ENCODE measurements around the gene GSTO2.

GSTO2 gene

DNA sequence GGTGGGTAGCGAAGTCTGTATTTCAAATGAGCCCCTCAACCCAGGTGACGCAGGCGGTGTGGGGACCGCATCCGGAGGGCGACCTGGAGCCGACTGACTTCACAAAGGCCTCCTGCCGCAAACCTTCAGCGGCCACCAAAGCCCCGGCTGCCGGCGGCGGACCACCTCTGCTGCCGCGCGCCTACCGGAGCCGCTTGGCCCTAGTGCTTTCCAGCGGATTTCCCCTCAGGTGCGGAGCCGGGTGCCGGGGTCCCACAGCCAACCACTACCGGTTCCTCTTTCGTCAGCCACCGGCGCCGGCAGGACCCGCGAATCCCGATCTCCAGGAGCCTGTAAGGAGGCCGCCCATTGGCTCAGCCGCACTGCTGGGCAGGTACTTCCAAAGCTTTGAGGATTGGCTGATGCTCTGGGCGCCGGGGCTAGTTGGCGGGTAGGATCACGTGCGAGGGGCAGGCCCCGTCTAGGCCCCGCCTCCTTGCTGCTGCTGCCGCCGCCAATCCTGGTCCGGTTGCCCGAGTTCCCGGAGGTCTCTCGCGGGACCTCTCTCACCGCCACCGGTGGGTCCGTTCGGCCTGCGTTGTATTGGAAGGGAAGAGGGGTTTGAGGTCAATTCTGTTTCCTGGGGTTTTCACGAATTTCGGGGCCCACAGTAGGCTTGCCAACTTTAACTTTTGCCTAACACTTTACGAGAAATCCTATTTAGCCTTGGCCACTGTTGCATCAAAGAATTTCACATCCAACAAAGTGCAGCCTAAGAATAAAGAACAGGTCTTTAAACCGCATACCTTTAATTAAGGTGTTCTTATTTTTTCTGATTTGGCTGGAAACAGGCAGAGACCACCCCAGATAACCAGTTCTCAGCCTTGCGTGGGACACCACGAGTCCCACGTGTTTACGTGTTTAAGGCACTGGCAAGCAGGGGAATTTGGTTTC, at the start of gene GSTO2:
Gene GSTO2, plus strand, starts transcription at position 472 of the 933 bp plus-strand sequence. CDS start 5,732 bp downstream, outside the sequence.
- TF ChIP-seq, protein P1, sequence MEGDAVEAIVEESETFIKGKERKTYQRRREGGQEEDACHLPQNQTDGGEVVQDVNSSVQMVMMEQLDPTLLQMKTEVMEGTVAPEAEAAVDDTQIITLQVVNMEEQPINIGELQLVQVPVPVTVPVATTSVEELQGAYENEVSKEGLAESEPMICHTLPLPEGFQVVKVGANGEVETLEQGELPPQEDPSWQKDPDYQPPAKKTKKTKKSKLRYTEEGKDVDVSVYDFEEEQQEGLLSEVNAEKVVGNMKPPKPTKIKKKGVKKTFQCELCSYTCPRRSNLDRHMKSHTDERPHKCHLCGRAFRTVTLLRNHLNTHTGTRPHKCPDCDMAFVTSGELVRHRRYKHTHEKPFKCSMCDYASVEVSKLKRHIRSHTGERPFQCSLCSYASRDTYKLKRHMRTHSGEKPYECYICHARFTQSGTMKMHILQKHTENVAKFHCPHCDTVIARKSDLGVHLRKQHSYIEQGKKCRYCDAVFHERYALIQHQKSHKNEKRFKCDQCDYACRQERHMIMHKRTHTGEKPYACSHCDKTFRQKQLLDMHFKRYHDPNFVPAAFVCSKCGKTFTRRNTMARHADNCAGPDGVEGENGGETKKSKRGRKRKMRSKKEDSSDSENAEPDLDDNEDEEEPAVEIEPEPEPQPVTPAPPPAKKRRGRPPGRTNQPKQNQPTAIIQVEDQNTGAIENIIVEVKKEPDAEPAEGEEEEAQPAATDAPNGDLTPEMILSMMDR (IDR thresholded peaks at IDR 0.05; ENCODE audit: low read depth, low read length, missing control alignments), result no peak
- peak within 1 kb of the TSS; percentile 81 for H3K4me3 ChIP-seq (ENCODE audit: low read depth, low read length)
- peak; percentile 98 for DNase-seq (ENCODE audit: low read depth)
- in situ Hi-C loops (cut with HindIII; ENCODE audit: low sequenced_read_pairs), result no loop called here

DNA sequence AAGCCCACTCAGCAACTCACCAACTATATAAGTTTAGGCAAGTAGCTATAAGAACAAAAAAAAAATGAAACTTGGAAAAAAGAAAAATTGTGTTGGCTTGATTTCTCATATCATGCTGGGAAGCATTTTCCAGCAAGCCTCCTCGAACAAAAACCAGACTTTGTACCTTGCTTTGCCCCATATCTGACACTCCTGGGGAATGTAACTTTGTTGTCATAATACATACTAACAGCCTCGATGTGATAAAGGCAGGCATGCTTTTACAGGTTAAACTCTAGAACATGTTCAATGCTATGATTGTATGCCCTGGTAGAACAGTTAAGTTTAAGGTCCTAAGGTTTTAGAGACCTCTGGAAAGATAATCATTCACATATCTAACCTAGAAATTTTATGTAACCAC, 48.5 kb upstream of the GSTO2 start:
- TF ChIP-seq, protein P1 (IDR thresholded peaks at IDR 0.05; ENCODE audit: low read depth, low read length, missing control alignments), result no peak
- DNase-seq (ENCODE audit: low read depth), result no peak
- in situ Hi-C loops (cut with HindIII; ENCODE audit: low sequenced_read_pairs), result no loop called here
- no peak overlapping the region for H3K4me3 ChIP-seq (ENCODE audit: low read depth, low read length)

- H3K4me3 ChIP-seq (ENCODE audit: low read depth, low read length), result no peak overlapping the region
- no peak for DNase-seq (ENCODE audit: low read depth)
- in situ Hi-C loops (cut with HindIII; ENCODE audit: low sequenced_read_pairs), result no loop called here
- TF ChIP-seq, protein P1 (IDR thresholded peaks at IDR 0.05; ENCODE audit: low read depth, low read length, missing control alignments), result no peak
Observed at GRCh38 chr10:104223304-104223703, 45.7 kb upstream of the GSTO2 start.

DNA sequence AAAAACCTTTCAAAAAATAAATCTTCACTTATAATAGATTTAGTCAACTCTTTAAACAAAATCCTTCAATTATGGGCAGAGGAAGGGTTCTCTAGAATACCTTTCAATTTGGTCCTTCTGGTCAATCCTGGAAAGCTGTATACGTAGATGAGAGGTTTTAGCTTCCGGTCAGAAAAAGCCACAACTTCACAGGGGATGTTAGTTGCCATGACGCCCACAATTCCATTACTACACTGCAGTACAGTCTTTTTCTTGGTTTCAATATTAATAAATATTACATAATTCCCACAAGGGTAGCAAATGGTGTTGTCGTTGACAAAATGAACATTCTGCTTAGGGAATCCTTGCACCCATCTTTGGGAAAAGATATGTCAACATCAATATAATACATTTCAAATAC, 38.5 kb upstream of the GSTO2 start:
- H3K4me3 ChIP-seq (ENCODE audit: low read depth, low read length), result no peak overlapping the region
- TF ChIP-seq, protein P1 (IDR thresholded peaks at IDR 0.05; ENCODE audit: low read depth, low read length, missing control alignments), result no peak
- in situ Hi-C loops (cut with HindIII; ENCODE audit: low sequenced_read_pairs), result no loop called here
- DNase-seq (ENCODE audit: low read depth), result no peak

DNA sequence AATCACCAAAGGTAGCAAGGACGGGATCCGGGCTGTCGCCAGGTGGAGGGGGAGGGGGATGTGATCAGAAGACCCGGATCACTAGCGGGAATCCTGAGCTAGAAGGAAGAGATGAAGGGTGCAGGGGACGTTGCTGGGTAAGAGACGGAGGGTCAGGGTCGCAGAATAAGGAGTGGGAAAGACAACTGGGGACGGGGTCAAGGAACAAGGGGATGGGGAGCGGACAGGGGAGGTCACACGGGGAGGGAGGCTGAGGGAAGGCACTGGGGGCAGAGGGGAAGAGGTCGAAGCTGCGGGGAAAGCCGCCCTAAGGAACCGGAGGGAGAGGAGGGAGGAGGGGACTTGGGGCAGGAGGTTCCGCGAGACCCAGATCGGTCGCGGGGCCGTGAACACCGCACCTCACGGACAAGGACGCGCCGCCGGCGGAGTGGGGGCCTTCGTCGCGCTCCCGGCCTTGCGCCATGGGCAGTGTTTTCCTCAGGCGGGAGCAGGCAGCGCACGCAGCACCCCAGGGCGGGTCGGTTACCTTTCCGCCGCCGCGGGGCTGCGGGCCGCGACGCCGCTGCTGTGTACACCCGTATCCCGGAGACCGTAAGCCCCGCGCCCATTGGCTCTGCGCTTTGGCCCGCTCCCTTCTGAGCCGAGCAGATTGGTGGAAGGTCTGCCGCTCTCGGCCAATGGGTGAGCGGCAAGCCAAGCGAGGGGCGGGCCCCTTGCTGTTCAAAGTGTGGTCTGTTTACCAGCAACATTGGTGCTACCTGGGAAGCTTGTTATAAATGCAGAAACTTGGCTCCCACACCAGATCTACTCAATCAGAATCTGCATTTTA, 37.0 kb upstream of the GSTO2 start, which contains the start of gene CFAP43:
Gene CFAP43, minus strand, starts transcription at position 581 of the 829 bp plus-strand sequence. Its CDS starts 118 bp downstream, at position 463.
- H3K4me3 ChIP-seq (ENCODE audit: low read depth, low read length), result peak within 1 kb of the TSS; percentile 85
- TF ChIP-seq, protein P1 (IDR thresholded peaks at IDR 0.05; ENCODE audit: low read depth, low read length, missing control alignments), result no peak
- in situ Hi-C loops (cut with HindIII; ENCODE audit: low sequenced_read_pairs), result no loop called here

GRCh38 chr10:104232613-104233102, 36.3 kb upstream of the GSTO2 start:
- no peak for DNase-seq (ENCODE audit: low read depth)
- TF ChIP-seq, protein P1 (IDR thresholded peaks at IDR 0.05; ENCODE audit: low read depth, low read length, missing control alignments), result no peak
- in situ Hi-C loops (cut with HindIII; ENCODE audit: low sequenced_read_pairs), result no loop called here

More for the DNA sequence above, 37.0 kb upstream of the GSTO2 start, which contains the start of gene CFAP43:
- DNase-seq (ENCODE audit: low read depth), result peak; percentile 87

More at GRCh38 chr10:104232613-104233102, 36.3 kb upstream of the GSTO2 start:
- H3K4me3 ChIP-seq (ENCODE audit: low read depth, low read length), result peak overlapping the region; percentile 85
